ENCODE data around the gene ULBP2. TPM values are rescaled to one million over a fixed set of nuclear protein-coding genes. Genes with fewer than 3 reads are reported as not detected.

ULBP2 gene
- under 1 TPM in 1 of 2 donors, not detected in 1; 0.31 TPM for total RNA-seq
- long read RNA-seq = 0 reads

- DNase-seq = peak; percentile 77 to 83
- ATAC-seq = peak; percentile 94
- intact Hi-C loops (cut with DNase I, micrococcal nuclease) = no loop called here
Measured at GRCh38 chr6:149941583-149942460, at the start of gene ULBP2. Gene ULBP2 (plus strand): TSS chr6:149942014. CDS start chr6:149942073, 59 bp downstream.

- intact Hi-C loops (cut with DNase I, micrococcal nuclease) = no loop called here
- ATAC-seq (peak; percentile 81), DNase-seq (peak; percentile 75 to 85)
Measured at GRCh38 chr6:149895048-149895590, 46.7 kb upstream of the ULBP2 start.

DNA sequence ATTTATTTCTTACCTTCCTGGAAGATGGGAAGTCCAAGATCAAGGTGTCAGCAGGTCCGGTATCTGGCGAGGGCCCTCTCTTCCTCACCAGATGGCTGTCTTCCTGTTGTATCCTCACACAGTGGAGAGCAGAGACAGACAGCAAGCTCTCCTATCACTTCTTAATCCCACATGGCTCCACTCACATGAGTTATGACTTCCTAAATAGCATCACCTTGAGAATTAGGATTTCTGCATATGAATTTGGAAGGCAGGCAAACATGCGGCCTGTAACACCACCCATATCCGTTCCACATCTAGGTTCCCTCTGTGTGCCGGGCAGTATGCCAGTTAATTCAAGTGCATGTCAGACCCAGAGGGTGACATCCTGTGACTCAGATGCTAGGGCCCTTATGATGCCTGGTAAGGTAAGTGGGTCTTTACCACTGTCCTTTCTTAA, 46.0 kb upstream of the ULBP2 start:
- peak; percentile 23 to 54 for DNase-seq
- intact Hi-C loops (cut with DNase I, micrococcal nuclease) = no loop called here
- no peak for ATAC-seq

GRCh38 chr6:149896491-149896890, 45.3 kb upstream of the ULBP2 start:
- ATAC-seq (no peak), DNase-seq (no peak)
- intact Hi-C loops (cut with DNase I, micrococcal nuclease) = no loop called here

DNA sequence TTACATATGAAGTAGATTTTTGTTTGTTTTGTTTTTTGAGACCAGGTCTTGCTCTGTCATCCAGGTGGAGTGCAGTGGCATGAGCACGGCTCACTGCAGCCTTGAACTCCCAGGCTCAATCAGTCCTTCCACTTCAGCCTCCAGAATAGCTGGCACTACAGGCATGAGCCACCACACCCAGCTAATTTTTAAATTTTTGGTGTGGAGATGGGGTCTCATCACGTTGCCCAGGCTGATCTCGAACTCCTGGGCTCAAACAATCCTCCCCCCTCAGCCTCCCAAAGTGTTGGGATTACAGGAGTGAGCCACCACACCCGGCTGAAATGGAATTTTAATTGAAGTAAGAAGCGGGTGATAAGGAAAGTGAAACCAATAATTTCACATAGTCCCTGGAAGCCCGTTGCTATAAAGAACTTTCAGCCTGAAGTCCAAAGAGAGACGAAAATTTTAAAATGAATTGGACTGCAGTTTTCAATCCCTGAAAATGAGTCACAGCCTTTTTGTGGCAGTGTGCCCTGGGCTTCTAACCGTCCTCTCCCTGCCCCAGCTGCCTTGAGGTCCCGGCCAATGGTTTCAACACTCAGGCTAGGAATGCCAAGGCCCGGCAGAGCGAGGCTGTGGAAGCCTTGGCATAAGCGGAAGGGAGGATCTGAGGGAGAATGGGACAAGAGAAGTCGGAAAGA, 44.7 kb upstream of the ULBP2 start:
- ATAC-seq (peak; percentile 80), DNase-seq (peak; percentile 60 to 80)
- intact Hi-C loops (cut with DNase I, micrococcal nuclease) = no loop called here

DNA sequence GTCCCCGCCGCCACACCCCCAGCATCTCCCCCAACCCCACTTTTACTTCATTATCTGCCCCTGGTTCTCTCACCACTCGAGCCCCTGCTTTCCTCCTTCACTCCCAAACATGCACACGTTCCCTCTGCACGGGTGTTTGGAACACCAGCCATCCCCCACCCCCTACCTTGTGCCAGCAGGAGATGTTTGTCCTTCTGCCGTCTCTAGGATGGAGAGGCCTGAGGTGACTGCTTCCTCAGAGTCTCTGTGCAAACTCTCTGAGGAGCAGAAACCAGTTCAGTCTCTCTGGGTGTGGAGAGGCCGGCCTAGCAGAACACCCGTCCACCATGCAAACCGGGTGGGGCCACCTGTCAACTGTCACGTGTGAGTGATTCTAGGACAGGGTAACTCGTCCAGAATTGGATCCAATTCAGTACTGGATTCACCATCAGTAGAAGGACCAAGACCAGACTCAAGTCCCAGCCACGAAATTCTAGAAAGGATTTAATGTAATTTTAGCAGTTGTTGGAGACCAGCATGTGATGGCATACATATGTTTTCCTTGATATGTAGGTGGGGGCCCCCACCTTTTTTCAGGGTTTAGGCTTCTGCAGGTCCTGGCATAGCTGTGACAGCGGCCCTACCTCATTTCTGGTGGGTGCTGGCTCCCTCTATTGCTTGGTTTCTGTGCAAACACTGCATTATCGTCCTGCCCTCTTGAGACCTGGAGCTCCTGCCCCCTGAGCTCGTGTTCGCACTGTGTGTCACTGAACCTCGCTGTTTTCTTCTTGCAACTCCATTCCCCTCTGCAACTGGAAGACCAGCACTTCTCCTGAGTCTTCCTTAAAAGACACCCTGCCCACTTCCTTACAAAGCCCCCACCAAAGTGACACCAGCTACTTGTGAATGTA, 43.7 kb upstream of the ULBP2 start, which contains the start of gene RAET1E:
TSS of gene RAET1E (minus strand) at position 259 of the 890 bp plus-strand sequence. CDS start 7,212 bp downstream, outside the sequence.
- ATAC-seq (peak; percentile 62), DNase-seq (peak in 1 of 2 donors; percentile 41)
- intact Hi-C loops (cut with DNase I, micrococcal nuclease) = no loop called here

- DNase-seq = no peak
- no peak for ATAC-seq
- intact Hi-C loops (cut with DNase I, micrococcal nuclease) = no loop called here
Measured at GRCh38 chr6:149898966-149899365, 42.8 kb upstream of the ULBP2 start.

DNA sequence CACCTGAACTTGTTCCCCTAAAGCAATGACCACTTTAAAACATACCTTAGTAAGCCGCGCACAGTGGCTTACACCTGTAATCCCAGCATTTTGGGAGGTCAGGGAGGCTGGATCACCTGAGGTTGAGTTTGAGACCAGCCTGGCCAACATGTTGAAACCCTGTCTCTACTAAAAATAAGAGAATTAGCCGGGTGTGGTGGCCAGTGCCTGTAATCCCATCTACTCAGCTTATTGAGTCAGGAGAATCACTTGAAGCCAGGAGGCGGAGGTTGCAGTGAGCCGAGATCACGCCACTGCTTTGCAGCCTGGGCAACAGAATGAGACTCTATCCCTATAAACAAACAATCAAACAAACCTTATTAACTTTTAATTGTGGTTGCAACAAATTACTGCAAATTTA, 42.3 kb upstream of the ULBP2 start:
- ATAC-seq (no peak), DNase-seq (no peak)
- intact Hi-C loops (cut with DNase I, micrococcal nuclease) = no loop called here

GRCh38 chr6:149899926-149900619, 41.7 kb upstream of the ULBP2 start:
- intact Hi-C loops (cut with DNase I, micrococcal nuclease) = no loop called here
- DNase-seq (no peak), ATAC-seq (no peak)

DNA sequence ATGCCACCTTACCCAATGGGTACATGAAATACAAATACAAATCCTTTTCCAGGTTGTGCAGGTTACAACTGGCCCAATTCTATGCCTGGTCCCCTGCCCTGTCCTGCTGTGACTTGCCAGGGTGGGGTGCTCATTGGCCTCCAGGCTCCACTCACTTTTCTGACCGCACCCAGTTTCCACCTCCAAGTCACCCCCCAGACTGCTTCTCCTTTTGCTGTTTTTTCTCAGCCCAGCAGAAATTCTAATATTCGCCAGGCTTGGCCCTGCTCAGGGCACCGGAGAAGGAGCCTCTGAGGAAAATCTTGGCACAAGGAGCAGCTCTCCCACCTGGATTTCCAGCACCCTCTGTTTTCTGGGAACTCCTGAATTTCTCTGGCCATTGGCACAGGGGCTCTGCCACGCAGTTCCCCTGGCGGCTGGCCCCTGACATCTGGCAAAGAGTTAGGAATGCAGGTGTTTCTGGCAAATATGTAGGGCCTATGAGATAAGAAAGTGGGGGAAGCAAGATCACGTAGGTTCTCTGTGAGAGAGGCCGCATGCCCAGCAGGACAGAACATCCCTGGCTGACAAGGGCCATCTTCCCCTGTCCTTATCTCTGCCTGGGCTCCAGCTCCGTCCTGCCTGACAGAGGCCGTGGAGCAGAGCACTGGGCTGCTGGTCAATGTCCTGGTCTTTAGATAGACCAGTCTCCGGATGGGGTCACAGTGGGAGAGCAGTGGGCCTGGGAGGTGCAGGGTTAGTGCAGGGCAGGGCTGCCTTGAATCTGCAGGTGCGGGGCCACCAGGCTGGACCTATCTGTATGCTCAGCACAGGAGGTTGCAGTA, 41.0 kb upstream of the ULBP2 start:
- DNase-seq (no peak), ATAC-seq (no peak)

DNA sequence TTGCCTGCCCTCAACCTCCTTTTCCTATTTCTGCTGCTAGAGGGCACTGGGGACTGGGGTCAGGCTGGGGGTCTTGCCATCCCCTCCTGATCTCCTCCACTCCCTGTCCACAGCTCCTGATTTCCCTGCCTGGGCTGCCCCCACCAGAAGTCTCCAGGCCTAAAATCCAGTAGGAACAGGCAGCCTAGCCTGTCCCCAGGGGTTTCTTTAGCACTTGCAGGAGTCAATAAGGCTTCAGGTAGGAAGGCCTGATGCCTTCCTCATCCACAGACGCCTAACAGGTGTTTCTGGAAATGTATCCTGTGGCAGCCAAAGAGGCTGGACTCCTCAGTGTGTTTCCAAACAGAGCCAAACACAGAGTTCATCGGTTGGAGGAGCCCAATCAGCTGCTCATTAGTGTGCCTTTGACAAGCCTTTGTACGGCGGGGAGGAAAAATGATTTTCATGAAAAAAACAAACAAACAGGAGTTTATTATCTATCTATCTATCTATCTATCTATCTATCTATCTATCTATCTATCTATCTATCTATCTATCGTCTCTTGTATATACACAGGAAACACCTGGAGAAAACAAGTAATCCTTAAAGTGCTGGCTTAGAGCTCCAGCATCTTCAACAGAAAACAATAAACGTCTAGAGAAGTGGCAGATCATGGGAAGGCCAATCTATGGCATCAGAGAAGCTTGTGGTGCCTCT, 40.2 kb upstream of the ULBP2 start:
- no peak for ATAC-seq
- no peak for DNase-seq
- intact Hi-C loops (cut with DNase I, micrococcal nuclease) = no loop called here

More for the DNA sequence above, 41.0 kb upstream of the ULBP2 start:
- intact Hi-C loops (cut with DNase I, micrococcal nuclease) = no loop called here

GRCh38 chr6:149903938-149904611, 37.7 kb upstream of the ULBP2 start:
- ATAC-seq (no peak), DNase-seq (no peak)
- intact Hi-C loops (cut with DNase I, micrococcal nuclease) = no loop called here

- DNase-seq (no peak), ATAC-seq (no peak)
- intact Hi-C loops (cut with DNase I, micrococcal nuclease) = no loop called here
Measured at GRCh38 chr6:149904661-149905370, 37.0 kb upstream of the ULBP2 start.

GRCh38 chr6:149905371-149905910, 36.4 kb upstream of the ULBP2 start:
- ATAC-seq = no peak
- no peak for DNase-seq
- intact Hi-C loops (cut with DNase I, micrococcal nuclease) = no loop called here

- intact Hi-C loops (cut with DNase I, micrococcal nuclease) = no loop called here
- ATAC-seq (no peak), DNase-seq (no peak)
Measured at GRCh38 chr6:149905911-149906371, 35.9 kb upstream of the ULBP2 start.
